HG02763 (cell line): ENCODE results near the gene CELF1.
A peak's percentile ranks its signal among the peaks of the same experiment; 100 is the strongest.

ENCODE experiments used
- ATAC-seq: cut with Tn5 transposase; IDR thresholded peaks from one replicate; pipeline ENCODE4 v1.9.1; 2021; ENCODE audit warnings: mild to moderate bottlenecking, moderate library complexity; ENCODE audit not compliant: unreplicated experiment

CELF1 gene

GRCh38 chr11:47426062-47426956 is 126.6 kb downstream of the CELF1 start, which contains the start of gene PSMC3:
Gene PSMC3, minus strand, starts transcription at chr11:47426439. Its CDS starts 160 bp downstream, at chr11:47426279.
- ATAC-seq = peak; percentile 92

GRCh38 chr11:47425611-47426010 is 127.3 kb downstream of the CELF1 start:
- ATAC-seq = no peak

- no peak for ATAC-seq
These were observed 134.3 kb downstream of the CELF1 start for GRCh38 chr11:47418454-47419259.

GRCh38 chr11:47417712-47418111 is 135.2 kb downstream of the CELF1 start:
- no peak for ATAC-seq

GRCh38 chr11:47415949-47416472 is 136.9 kb downstream of the CELF1 start:
- ATAC-seq = no peak
